GM19324 (cell line): ENCODE results near the gene ANK3.

Experiments used
- ATAC-seq: cut with Tn5 transposase; IDR thresholded peaks from one replicate; pipeline ENCODE4 v1.9.1; 2021; ENCODE audit warnings: mild to moderate bottlenecking, moderate library complexity; ENCODE audit not compliant: unreplicated experiment, low FRiP score

The ANK3 gene

DNA sequence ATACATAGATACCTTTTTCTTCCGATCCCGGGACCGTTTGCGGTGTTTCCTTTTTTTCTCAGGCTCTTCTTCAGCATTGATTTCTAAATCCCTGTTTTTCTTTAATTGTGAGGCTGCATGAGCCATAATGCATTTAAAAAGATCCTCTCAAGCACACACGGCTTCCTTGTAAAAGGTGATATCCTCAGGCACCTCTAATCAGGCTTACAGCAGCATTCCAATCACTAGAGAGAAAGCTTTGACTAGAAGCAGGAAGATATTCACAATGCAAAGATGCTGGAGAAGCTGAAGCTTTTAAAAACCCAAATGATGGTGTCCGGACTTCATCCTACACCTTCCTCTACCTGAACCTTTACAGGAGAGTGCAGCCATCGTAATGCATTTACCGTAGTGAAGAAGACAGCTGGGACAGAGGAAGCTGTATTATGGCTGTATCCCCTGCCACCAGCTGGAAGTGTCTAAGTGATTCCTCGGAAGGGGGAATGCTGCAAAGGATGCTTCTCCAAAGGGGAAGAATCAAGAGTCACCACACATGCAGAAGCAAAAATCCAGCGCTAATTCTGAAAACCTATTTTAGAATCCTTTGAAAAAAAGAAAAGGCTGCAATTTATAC lies at the start of gene ANK3:
ANK3 (minus strand) TSS at position 463 of the 613 bp plus-strand sequence; CDS start at position 126, 337 bp downstream.
- ATAC-seq = no peak

DNA sequence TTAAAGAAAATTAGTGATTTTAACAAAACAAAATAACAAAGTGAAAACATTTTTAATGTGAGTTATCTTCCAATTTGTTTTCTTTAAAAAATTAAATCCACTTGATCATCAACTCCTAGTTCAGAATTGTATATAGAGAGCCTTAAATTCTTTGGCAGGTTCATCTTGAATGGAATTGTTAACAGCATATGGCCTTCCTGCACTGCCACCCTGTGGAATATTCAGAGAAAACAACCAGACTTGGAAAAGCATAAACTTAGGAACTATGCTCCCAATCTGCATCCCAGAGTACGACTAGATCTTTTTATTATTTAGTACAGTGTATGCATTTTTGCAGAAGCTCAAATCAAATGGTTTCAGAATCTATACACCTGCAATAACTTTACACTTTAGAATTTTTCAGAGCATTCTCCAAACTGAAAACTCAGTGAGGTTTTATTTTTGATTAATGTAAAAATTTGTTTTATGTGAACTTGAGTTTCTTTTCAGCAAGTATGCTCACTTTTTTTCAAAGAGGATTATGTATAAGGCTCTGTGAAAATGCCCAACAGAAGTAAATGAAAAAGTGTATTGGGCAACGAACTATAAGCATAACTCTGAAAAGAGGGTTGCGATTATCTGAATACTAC lies 44.9 kb upstream of the ANK3 start:
- ATAC-seq = no peak

DNA sequence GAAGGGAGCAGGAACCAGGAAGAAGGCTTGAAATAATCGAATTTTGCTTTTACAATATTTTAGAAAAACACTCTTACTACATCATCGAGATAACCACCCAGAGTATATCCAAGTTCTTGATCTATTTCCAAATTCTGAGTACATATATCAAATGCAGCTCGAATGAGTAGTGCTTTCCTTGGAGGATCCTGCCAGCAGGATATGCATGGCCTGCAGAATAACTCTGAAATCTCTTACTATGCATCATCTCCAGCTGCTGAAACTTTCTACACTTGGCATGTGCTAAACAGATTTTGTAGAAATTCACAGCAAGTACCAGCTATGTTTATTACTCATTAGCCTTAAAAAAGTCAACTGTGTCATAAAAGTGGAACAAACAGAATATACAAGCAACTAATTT lies 44.0 kb upstream of the ANK3 start:
- no peak for ATAC-seq

DNA sequence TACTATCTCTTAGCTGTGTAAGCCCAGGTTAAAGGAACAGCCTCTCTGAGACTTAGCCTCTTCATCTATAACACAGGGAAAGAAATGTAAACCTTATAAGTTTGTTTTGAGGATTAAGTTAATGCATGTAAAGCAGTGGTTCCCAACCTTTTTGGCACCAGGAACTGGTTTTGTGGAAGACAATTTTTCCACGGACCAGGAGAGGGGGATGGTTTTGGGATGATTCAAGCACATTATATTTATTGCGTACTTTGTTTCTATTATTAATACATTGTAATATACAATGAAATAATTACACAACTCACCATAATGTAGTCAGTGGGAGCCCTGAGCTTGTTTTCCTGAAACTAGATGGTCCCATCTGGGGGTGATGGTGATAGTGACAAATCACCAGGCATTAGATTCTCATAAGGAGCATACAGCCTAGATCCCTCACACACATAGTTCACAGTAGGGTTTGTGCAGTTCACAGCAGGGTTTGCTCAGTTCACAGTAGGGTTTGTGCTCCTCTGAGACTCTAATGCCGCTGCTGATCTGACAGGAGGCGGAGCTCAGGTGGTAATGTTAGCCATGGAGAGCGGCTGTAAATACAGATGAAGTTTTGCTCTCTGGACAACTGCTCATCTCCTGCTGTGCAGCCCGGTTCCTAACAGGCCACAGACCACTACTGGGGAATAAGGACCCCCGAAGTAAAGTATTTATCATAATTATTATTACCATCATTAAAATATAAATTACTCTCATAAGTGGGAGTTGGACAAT lies 41.3 kb upstream of the ANK3 start:
- ATAC-seq = no peak

DNA sequence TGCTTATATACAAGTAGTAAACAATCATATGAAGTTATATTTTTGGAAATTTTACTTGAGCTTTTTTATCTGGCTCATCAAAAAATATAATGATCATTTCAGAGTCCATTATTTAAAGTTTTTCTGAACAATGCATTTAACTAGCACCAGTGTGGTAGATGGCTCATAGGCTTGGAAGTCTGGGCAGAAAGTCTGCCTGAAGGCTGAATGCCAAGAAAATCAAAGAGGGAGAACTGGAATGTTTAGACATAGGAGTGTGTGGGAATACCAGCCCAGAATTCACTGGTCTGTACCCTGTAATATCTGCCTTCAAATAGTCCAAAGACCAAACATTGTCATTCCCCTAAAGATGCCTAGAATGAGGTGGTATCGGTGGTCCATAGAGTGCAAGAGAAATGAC lies 40.3 kb upstream of the ANK3 start:
- no peak for ATAC-seq

DNA sequence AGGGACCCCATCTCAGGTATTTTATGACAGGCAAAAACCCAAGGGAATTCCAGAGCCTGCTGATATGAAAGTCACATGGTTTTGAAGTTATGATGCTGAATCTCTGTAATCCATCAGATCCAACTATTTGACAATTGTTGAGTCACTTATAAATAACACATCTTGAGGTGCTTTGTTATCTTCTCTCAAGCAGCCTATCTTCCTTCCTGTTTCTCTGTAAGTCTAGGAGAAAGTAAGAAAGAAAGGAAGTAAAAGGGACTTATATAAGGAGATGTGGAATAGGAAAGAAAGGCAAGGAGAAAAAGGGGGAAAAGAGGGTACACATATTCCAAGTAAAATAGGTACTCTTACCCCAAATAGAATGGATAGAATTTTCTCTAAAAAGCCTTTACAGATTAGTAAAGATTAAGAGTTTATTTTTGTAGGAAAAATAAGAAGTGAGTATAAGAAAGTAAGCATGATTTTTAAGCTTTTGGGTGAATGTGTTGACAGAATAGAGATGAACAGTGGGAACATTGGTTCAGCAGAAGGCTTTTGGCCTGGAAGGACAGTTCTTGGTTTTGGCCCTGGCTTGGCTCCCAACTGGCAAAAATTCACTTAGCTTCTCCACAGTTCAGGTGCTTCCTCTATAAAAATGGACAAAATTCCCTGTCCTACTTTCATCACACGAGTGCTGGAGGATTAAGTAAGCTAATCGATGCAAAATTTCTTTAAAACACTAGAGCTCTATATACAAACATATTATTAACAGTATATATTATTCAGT lies 39.6 kb upstream of the ANK3 start:
- no peak for ATAC-seq

DNA sequence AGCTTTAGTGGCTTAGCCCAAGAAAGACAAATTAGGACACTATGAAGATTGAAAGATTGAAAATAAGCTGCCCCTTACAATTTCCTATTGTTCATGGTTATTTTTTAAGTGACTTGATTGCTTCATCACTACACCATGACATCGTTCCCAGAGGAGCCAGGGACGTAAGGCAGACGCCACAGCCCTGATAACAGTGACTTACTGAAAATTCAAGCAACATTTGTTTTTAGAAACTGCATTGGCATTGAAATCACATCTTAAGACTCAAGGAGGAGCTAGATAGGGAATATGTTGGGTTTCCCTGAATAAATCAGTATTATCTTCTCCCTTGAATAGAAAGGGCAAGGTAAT lies 38.7 kb upstream of the ANK3 start:
- ATAC-seq = no peak

DNA sequence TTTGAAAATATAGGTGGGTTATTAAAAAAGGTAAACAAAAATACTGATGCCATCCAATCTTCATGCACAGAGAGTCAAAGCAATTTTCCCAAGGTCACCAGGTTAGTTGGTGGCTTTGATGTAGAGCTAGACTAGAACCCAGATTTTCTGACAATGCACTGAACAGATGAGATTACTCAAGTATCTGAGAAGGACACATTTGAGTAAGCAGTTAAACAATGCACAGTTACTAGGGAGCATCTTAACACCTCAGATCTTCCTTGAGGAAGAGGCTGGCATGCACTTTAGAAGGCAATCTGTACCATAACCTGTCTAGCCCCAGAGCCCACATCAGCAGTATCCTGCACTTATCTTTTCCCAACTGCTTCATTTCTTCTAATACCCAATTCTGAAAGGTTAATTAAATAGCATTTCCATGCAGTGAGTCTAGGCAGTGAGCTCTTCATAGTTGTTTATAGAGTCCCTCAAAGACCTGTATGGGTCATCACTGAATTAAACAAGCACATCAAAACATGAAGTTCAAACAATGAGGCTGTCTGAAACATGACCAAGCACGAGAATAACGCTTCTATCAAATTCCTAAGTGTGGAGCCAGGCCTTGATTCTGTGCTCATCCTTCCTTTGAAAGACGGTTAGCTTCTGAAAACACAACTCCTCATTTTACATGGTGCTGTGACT lies 38.2 kb upstream of the ANK3 start:
- no peak for ATAC-seq

DNA sequence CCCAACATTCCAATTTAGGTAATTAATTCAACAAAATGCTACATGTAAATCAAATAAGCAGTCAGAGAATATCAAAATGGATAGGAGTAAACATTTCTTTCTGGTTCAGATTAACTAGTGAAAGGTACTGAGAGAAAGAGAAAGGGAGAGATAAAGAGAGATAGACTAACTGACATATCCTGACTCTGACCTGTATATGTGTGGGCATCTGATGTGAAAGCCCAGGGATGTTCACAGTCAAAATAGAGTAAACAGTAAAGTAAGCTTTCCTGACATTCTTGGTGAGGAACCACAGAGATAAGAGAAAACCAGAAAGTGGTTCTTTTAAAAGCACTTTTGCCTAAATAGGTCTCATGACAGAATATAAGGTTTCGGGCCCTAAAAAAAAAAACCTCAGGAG lies 37.5 kb upstream of the ANK3 start:
- no peak for ATAC-seq

DNA sequence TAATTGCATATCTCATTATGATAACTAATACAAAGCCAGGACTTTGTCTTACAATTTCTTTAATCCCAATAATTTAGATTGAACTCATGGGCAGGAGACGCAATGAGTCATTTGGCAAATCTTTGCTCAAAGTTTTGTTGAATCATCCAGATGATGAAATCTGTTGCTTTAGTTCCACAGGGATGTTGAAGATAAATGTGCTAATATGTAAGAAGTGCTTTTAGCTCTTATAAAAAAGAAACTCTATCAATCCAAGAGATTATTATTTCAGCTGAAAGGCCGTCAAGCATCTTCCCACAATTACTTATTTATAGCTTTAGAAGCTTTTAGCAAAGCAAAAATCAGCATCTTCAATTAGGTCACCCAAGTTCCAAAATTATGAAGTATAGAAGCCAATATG lies 36.8 kb upstream of the ANK3 start:
- no peak for ATAC-seq

DNA sequence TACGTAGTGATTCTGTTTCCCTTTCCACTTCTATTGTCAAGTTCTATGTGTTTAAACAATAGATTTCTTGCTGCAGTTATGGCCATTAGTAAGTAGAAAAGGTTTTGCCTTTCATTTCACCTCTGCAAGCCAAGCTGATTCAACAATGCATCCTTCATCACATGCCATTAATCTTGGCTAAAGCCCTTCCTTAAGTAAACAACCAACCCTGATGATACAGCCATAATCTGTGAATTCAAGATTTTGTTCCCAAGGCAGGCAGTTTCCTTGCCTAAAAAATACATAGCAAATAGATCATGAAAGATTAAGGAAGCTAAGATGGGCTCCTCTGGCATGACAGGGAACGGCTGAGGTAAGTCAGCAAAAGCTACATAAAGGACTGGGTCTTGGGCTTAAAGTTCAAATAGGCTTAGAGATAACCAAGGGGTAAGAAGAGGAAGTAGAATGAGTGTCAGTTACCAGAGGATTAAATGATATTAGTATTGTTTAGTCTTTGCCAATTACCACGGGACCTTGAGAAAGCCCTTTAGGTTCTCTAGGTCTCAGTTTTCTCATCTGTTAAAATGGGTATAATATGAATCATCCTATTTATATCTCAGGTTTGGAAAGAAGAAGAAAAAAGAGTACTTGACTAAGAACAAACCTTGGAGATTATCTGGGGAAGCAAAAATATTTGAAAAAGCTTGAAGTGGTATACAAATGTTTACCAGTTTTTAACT lies 35.9 kb upstream of the ANK3 start:
- ATAC-seq = no peak

DNA sequence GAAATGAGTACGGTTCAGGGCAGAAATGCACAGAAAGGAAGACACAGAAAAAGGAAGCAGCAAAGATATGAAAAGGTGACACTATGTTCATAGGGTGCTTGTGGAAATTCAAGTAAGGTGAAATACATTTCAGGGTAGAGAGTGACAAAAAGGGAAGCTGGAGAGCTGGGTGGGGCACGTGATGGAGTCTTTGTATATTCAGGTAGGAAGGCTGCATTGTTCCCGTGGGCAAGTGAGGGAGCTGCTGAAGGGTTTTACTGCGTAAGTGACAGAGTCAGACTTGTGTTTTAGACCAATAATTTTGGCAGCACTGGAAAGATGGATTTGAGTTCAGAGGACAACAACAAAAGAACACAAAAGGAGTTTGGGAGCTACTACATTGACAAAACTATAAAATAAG lies 35.3 kb upstream of the ANK3 start:
- ATAC-seq = no peak

DNA sequence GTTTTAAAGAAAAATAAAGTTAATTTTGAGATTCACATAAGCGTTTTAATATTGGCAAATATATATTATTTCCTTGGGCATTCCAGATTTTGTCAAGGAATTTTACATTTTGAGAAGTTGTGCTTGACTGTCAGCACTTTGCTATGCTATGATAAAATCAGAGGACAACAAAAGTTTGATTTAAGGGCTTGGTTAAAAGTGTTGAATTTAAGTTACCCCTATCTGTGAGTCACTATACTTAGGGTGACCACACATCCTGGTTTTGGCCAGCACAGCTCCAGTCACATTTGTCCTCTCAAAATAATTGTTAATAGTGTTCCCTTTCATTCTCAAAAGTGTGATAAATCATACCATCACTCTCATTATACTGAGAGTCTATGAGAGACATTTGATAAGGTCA lies 34.2 kb upstream of the ANK3 start:
- no peak for ATAC-seq

DNA sequence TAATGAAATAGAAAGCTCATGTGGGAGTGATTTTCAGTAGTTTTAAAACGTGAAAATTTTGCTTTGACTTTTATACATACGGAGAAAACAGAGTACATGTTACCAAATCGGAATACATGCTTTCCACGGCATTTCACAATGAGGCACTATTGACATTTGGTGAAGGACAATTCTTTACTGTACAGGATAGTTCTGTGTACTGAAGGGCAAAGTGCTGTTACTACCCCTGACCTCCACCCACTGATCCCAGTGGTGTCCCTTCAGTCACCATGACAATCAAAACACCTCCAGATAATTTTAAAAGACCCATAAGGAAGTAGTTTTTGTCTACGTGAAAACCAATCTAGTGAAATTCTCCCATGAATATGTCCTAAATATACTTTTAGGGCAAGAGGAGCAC lies 33.1 kb upstream of the ANK3 start:
- no peak for ATAC-seq

DNA sequence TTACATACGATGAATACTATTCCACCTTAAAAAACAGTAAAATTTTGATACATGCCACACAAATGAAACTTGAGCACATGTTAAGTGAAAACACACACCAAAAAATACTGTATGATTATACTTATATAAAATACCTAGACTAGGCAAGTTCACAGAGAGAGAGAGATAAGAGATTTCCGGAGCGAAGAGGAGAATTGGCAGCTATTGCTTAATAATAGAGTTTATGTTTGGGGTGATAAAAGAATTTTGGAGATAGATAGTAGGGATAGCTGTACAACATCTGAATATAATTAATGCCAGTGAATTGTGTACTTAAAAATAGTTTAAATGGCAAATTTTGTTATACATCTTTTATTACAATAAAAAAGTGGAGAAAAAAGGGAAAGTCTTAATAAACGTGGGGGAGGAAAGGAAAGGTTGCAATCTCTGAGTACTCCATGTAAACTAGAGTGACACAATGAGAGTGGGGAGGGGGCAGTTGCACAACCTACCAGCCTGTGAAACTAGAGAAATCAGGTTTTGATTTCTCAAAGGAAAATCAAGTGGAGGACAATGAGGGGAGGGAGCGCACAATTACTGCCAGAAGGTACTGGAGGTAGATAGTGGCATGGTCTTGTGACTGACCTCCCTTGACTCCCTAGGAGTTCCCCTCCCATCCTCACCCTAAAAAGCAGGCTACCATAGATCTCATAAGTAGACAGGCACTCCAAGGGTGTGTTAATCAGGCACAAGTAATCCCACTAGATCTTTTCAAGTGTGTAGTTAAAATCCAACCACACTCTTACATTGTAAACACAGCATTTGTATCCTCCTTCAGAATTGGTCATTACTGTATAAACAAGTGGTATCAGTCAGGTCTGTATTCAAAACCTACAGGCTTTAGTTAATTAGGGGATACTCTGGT lies 31.6 kb upstream of the ANK3 start:
- ATAC-seq = no peak

DNA sequence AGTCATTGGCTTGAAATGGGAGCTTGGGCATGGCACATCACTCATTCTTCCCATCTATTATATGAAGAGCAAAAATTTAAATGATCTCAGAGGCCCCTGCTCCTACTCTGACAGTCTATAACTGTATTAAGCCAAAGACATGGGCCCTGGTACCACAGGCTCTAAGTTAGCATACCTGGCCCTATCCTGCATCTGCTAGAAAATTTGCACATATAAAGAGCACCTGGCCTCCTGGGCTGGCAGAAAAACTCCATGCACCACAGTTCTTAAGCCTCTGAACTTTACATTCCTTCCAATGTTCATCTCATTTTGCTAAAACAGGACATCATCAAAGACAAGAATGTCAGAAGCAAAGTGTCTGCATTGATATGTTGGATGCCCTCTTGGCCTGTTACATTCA lies 29.6 kb upstream of the ANK3 start:
- ATAC-seq = no peak

DNA sequence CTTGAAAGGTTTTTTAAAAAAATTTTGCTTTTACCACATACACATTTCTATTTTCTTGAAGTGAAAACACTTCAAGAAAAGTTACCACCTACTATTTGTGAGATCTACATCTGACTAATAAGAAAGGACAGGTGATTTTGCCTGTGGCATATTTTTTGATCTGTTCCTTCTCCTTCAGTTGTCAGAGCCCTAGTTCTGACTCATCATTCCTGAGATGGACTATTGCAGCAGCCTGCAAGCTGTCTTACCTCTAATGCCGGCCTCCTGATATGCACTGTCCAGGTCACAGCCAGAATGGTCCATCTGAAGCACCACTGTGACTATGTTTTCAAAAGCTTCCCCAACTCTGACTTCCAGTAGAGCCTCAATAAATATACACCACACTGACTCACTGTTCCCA lies 28.2 kb upstream of the ANK3 start:
- no peak for ATAC-seq

DNA sequence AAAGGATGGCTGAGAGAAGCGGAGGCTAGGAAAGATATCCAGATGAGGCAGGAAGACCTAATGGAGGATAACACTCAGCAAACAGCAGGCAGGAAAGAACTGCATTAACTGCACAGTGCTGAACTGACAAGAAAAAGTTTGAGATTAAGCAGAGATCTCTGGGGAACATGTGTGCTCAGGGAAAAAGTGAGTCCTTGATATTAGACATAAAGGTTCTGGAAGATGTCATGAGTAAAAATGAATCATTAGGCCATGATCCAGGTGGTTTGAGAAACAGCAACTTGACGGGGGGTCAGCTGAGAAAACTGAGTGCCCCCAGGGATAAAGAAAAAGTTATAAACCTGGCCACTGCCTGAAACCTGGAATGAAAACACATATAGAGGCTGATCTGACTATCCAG lies 27.3 kb upstream of the ANK3 start:
- ATAC-seq = no peak
